Mesenteric fat pad (tissue), 1 donor: ENCODE results near the gene FRMD3. TPM values are rescaled to one million over a fixed set of nuclear protein-coding genes. Genes with fewer than 3 reads are reported as not detected.

Experiments
- DNase-seq: peaks from one replicate; pipeline ENCODE4 v3.0.0-alpha.2; 2020; ENCODE audit warnings: low spot score
- total RNA-seq: library from RNA; stranded (reverse); fragmentation: NEBNext Ultra II Directional; extraction: Animal tissue kit (Norgen Biotek cat#: 25700); gene quantifications from one replicate; pipeline ENCODE4 v1.2.1, GENCODE V29; 2021
- donor health status: DM: yes; HTN: yes; CAD: no.

FRMD3 gene
- total RNA-seq, 1 donor from 2014 or later: 11.7 TPM

GRCh38 chr9:83434254-83434653 is 103.9 kb downstream of the FRMD3 start:
- DNase-seq: no peak

- DNase-seq: no peak
These were observed 104.4 kb downstream of the FRMD3 start for GRCh38 chr9:83433846-83434245.

- DNase-seq: no peak
These were observed 105.2 kb downstream of the FRMD3 start for GRCh38 chr9:83432877-83433550.

GRCh38 chr9:83432104-83432627 is 106.0 kb downstream of the FRMD3 start:
- DNase-seq: no peak

GRCh38 chr9:83431101-83432060 is 106.8 kb downstream of the FRMD3 start:
- no peak for DNase-seq

GRCh38 chr9:83430681-83431080 is 107.5 kb downstream of the FRMD3 start:
- no peak for DNase-seq

GRCh38 chr9:83429229-83429628 is 109.0 kb downstream of the FRMD3 start:
- DNase-seq: no peak

GRCh38 chr9:83425240-83425639 is 113.0 kb downstream of the FRMD3 start:
- no peak for DNase-seq

GRCh38 chr9:83424831-83425230 is 113.4 kb downstream of the FRMD3 start:
- DNase-seq: no peak

GRCh38 chr9:83423815-83424707 is 114.1 kb downstream of the FRMD3 start:
- DNase-seq: no peak

- DNase-seq: no peak
These were observed 115.7 kb downstream of the FRMD3 start for GRCh38 chr9:83422527-83422926.

- no peak for DNase-seq
These were observed 117.7 kb downstream of the FRMD3 start for GRCh38 chr9:83420486-83420885.

- DNase-seq: no peak
These were observed 118.2 kb downstream of the FRMD3 start for GRCh38 chr9:83419961-83420360.

- DNase-seq: no peak
These were observed 119.9 kb downstream of the FRMD3 start for GRCh38 chr9:83418283-83418682.

- DNase-seq: no peak
These were observed 124.8 kb downstream of the FRMD3 start for GRCh38 chr9:83413367-83413766.

- DNase-seq: no peak
These were observed 127.5 kb downstream of the FRMD3 start for GRCh38 chr9:83410701-83411100.

GRCh38 chr9:83406921-83407320 is 131.3 kb downstream of the FRMD3 start:
- no peak for DNase-seq

- DNase-seq: no peak
These were observed 132.4 kb downstream of the FRMD3 start for GRCh38 chr9:83405759-83406158.

- DNase-seq: no peak
These were observed 134.5 kb downstream of the FRMD3 start for GRCh38 chr9:83403527-83404238.

GRCh38 chr9:83401328-83401900 is 136.8 kb downstream of the FRMD3 start:
- DNase-seq: no peak
